Left lung (tissue), 10 donors: ENCODE results near the gene KLF1. TPM values are rescaled to one million over a fixed set of nuclear protein-coding genes. Genes with fewer than 3 reads are reported as not detected.

Experiments
- ATAC-seq: fragments of 200-7000 bp; cut with Tn5 transposase; one replicate; pipeline ENCODE4 v1.9.1; 2020; ENCODE audit warnings: moderate library complexity
- DNase-seq, 4 donors: peaks; one replicate each; pipeline ENCODE4 v3.0.0-alpha.2; 2013 to 2020
- H3K27ac ChIP-seq, 2 donors: fragments of 200-600 bp; sonication (generic) in 1 of 2; one replicate each; pipeline versions ENCODE4 v1.5.0 to v1.8.0; 2020 to 2021
- H3K27me3 ChIP-seq, 2 donors: fragments of 200-600 bp; sonication (generic) in 1 of 2; one replicate each; pipeline versions ENCODE4 v1.5.0 to v1.8.0; 2020 to 2021
- H3K36me3 ChIP-seq, 2 donors: fragments of 200-600 bp; sonication (generic) in 1 of 2; one replicate each; pipeline versions ENCODE4 v1.5.0 to v1.8.0; 2020 to 2021
- H3K4me1 ChIP-seq, 2 donors: fragments of 200-600 bp; one replicate each; pipeline ENCODE4 v1.8.0; 2021
- H3K4me3 ChIP-seq, 2 donors: fragments of 200-600 bp; sonication (generic) in 1 of 2; one replicate each; pipeline versions ENCODE4 v1.5.0 to v1.8.0; 2020 to 2021; ENCODE audit warnings: mild to moderate bottlenecking in 1 of 2
- H3K9me3 ChIP-seq, 2 donors: fragments of 200-600 bp; sonication (generic) in 1 of 2; one replicate each; pipeline versions ENCODE4 v1.5.0 to v1.8.0; 2020 to 2021
- CTCF ChIP-seq, 2 donors: fragments of 200-600 bp; sonication (generic) in 1 of 2; IDR thresholded peaks; one replicate each; pipeline versions ENCODE4 v1.5.0 to v1.8.0; 2021; ENCODE audit warnings: antibody characterized with exemption in 2 of 2
- intact Hi-C, 2 donors: fragments of 100-400 bp; cut with DNase I; formaldehyde crosslinking; loops; one replicate each; pipeline versions ENCODE4 v1.11.2 to v1.14.2; 2022
- polyA plus RNA-seq, 6 donors: library from polyadenylated mRNA; unstranded; fragments of 120-200 nt; gene quantifications; one replicate each; pipeline ENCODE4 v1.2.1, GENCODE V29; 2013; ENCODE audit not compliant: insufficient read length in 6 of 6
- total RNA-seq, 2 donors: library from RNA; stranded (reverse); fragmentation: NEBNext Ultra II Directional; extraction: Animal tissue kit (Norgen Biotek cat#: 25700); gene quantifications; one replicate each; pipeline ENCODE4 v1.2.1, GENCODE V29; 2021
- donor health status: DM: no; HTN: yes; CAD: no.
- donor health status: DM: no; HTN: no; CAD: no.

The KLF1 gene
- total and polyA plus RNA-seq, 8 donors: 0.35 to 1.2 (median 0.60) TPM; not detected in 1

GRCh38 chr19:12841094-12841493, 45.9 kb downstream of the KLF1 start:
- peaks cover 55 to 100% of the 10 kb centered on the region in 2 donors for H3K27me3 ChIP-seq

GRCh38 chr19:12840091-12841079, 46.6 kb downstream of the KLF1 start:
- Histone ChIP-seq H3K27ac (no peak overlapping the region), H3K4me1 (peaks cover 0 to 12% of the 10 kb centered on the region in 2 donors), H3K36me3 (no peaks in the 10 kb centered on the region), H3K4me3 (peak overlapping the region in 1 of 2 donors; percentile 4), H3K27me3 (peaks cover 62 to 100% of the 10 kb centered on the region in 2 donors), H3K9me3 (no peaks in the 10 kb centered on the region)
- intact Hi-C loops: no loop called here
- DNase-seq: peak in 2 of 4 donors; percentile 69 to 86
- peak; percentile 81 for ATAC-seq
- TF ChIP-seq CTCF (IDR thresholded peaks at IDR 0.05): no peak

More at GRCh38 chr19:12841094-12841493, 45.9 kb downstream of the KLF1 start:
- Histone ChIP-seq H3K36me3 (no peaks in the 10 kb centered on the region), H3K27ac (no peak overlapping the region), H3K9me3 (no peaks in the 10 kb centered on the region), H3K4me3 (peak overlapping the region in 1 of 2 donors; percentile 4), H3K4me1 (peaks cover 0 to 12% of the 10 kb centered on the region in 2 donors)
- intact Hi-C loops: no loop called here
- ATAC-seq (peak; percentile 10), DNase-seq (no peak)
- no peak for TF ChIP-seq CTCF (IDR thresholded peaks at IDR 0.05)

GRCh38 chr19:12838886-12839756, 47.9 kb downstream of the KLF1 start:
- intact Hi-C loops: no loop called here
- Histone ChIP-seq H3K9me3 (no peaks in the 10 kb centered on the region), H3K27me3 (peaks cover 74 to 100% of the 10 kb centered on the region in 2 donors), H3K36me3 (no peaks in the 10 kb centered on the region), H3K4me1 (peaks cover 4 to 19% of the 10 kb centered on the region in 2 donors), H3K4me3 (no peak overlapping the region), H3K27ac (no peak overlapping the region)
- DNase-seq (no peak), ATAC-seq (no peak)
- no peak for TF ChIP-seq CTCF (IDR thresholded peaks at IDR 0.05)

GRCh38 chr19:12838182-12838885, 48.7 kb downstream of the KLF1 start, which contains the start of gene MAST1:
TSS of gene MAST1 (plus strand) at chr19:12838515. CDS start at chr19:12838573, 58 bp downstream.
- intact Hi-C loops: no loop called here
- ATAC-seq: peak; percentile 76
- DNase-seq: peak in 1 of 4 donors; percentile 81

More at GRCh38 chr19:12838182-12838885, 48.7 kb downstream of the KLF1 start, which contains the start of gene MAST1:
- Histone ChIP-seq H3K4me1 (peaks cover 4 to 26% of the 10 kb centered on the region in 2 donors), H3K4me3 (no peak within 1 kb of the TSS), H3K27me3 (peaks cover 80 to 100% of the 10 kb centered on the region in 2 donors), H3K9me3 (no peaks in the 10 kb centered on the region), H3K36me3 (no peaks in the 10 kb centered on the region), H3K27ac (no peak within 1 kb of the TSS)
- TF ChIP-seq CTCF (IDR thresholded peaks at IDR 0.05): peak; percentile 35 to 51
